PC-9 (cell line): ENCODE measurements around the gene IQCM.

Experiments
- CTCF ChIP-seq: fragments of 200-600 bp; sonication (generic); conservative IDR thresholded peaks from 2 replicates; pipeline ENCODE4 v1.6.1; 2017; ENCODE audit warnings: mixed run types, antibody characterized with exemption, mild to moderate bottlenecking, moderate library complexity
- EZH2 ChIP-seq: fragments of 200-600 bp; sonication (generic); IDR thresholded peaks from 2 replicates; pipeline ENCODE4 v1.8.0; 2017; ENCODE audit warnings: antibody characterized with exemption, low read depth

GRCh38 chr4:149838036-149838435 lies 22.4 kb upstream of the IQCM start:
- no peak for TF ChIP-seq CTCF
- no peak for TF ChIP-seq EZH2
